Stomach (tissue), 9 donors: ENCODE data around the gene SORCS1. TPM values are rescaled to one million over a fixed set of nuclear protein-coding genes. Genes with fewer than 3 reads are reported as not detected.

Source experiments
- DNase-seq, 2 donors: peaks; one replicate each; pipeline versions ENCODE4 v3.0.0 to v3.0.0-alpha.2; 2013 to 2019
- H3K27ac ChIP-seq, 5 donors: fragments of 200-600 bp in 4 of 5; sonication (generic) in 4 of 5; one replicate each; pipeline ENCODE4 v1.5.1; 2013 to 2019; ENCODE audit warnings: mild to moderate bottlenecking in 1 of 5, moderate library complexity in 1 of 5
- H3K27me3 ChIP-seq, 3 donors: fragments of 200-600 bp; sonication (generic); one replicate each; pipeline ENCODE4 v1.5.1; 2017 to 2019; ENCODE audit warnings: mixed run types in 1 of 3
- H3K36me3 ChIP-seq, 4 donors: fragments of 200-600 bp; sonication (generic); 1 replicate in 3 of 4; 2 replicates in 1 of 4; pipeline ENCODE4 v1.5.1; 2016 to 2019
- H3K4me1 ChIP-seq, 4 donors: fragments of 200-600 bp; sonication (generic); one replicate each; pipeline ENCODE4 v1.5.1; 2016 to 2019
- H3K4me3 ChIP-seq, 4 donors: fragments of 200-600 bp; sonication (generic) in 3 of 4; one replicate each; pipeline ENCODE4 v1.5.1; 2016 to 2019; ENCODE audit warnings: mild to moderate bottlenecking in 1 of 4
- H3K9me3 ChIP-seq, 4 donors: fragments of 200-600 bp; sonication (generic); one replicate each; pipeline ENCODE4 v1.5.1; 2016 to 2019
- CTCF ChIP-seq, 7 experiments: fragments of 450-650 bp in 4 of 7; fragments of 200-600 bp in 3 of 7; sonication (generic) in 3 of 7; IDR thresholded peaks; one replicate each; pipeline ENCODE4 v1.5.1; 2016 to 2019; ENCODE audit warnings: antibody characterized with exemption in 7 of 7, control low read depth in 2 of 7, mild to moderate bottlenecking in 1 of 7
- EP300 ChIP-seq: sonication (generic); formaldehyde crosslinking; IDR thresholded peaks from one replicate; pipeline ENCODE4 v1.6.1; 2017; ENCODE audit warnings: antibody characterized with exemption
- POLR2A ChIP-seq, 4 donors: fragments of 450-650 bp; IDR thresholded peaks; one replicate each; pipeline ENCODE4 v1.6.1; 2016; ENCODE audit warnings: antibody characterized with exemption in 4 of 4, control low read depth in 2 of 4, mild to moderate bottlenecking in 1 of 4, moderate library complexity in 1 of 4
- POLR2AphosphoS5 ChIP-seq, 3 donors: sonication (generic); formaldehyde crosslinking; IDR thresholded peaks; one replicate each; pipeline ENCODE4 v1.6.1; 2016; ENCODE audit warnings: antibody characterized with exemption in 3 of 3
- WGBS, 5 donors: extraction: QIAGEN DNeasy Blood & Tissue Kit in 3 of 5; methylation state at CpG; one replicate each; pipeline versions ENCODE4 v1.1.5 to v1.1.7; 2013 to 2018; 5-methylcytosine and 5-hydroxymethylcytosine counted together
- intact Hi-C: fragments of 100-400 bp; cut with DNase I; formaldehyde crosslinking; loops from one replicate; pipeline ENCODE4 v1.15.1; 2023; ENCODE audit warnings: low total_unique reads
- polyA plus RNA-seq, 3 donors: library from polyadenylated mRNA; stranded (reverse); fragments of 200-250 nt; gene quantifications; one replicate each; pipeline ENCODE4 v1.2.3, GENCODE V29; 2013
- total RNA-seq, 5 donors: library from RNA; depleted of rRNA; stranded (reverse); fragments of >200 nt; gene quantifications; one replicate each; pipeline versions ENCODE4 v1.1.0 to v1.2.3, GENCODE V29; 2014 to 2016
- donor health status: healthy with polysubstance abuse.
- donor health status: Bipolar disorder and iron deficiency.
- donor health status: healthy.

The SORCS1 gene
- total and polyA plus RNA-seq, 8 donors, result 0.25 to 10.1 (median 0.69) TPM

- H3K36me3 ChIP-seq, result no peaks in the 10 kb centered on the region
- H3K4me3 ChIP-seq, result no peak overlapping the region
- H3K27ac ChIP-seq, result no peak overlapping the region
- peaks cover 0 to 12% (median 0%) of the 10 kb centered on the region in 3 donors for H3K27me3 ChIP-seq
- TF ChIP-seq CTCF (IDR thresholded peaks at IDR 0.05) (no peak), POLR2AphosphoS5 (IDR thresholded peaks at IDR 0.05) (no peak), EP300 (no peak)
- H3K9me3 ChIP-seq, result no peaks in the 10 kb centered on the region
- H3K4me1 ChIP-seq, result no peaks in the 10 kb centered on the region
- 39 to 66% (median 50%) methylated on average over 5 of the region's 5 CpGs for WGBS, 5 donors
- DNase-seq, result no peak
- intact Hi-C loops, result no loop called here
Observed at GRCh38 chr10:106570268-106570667, 594.2 kb downstream of the SORCS1 start.

GRCh38 chr10:106567629-106568028, 596.9 kb downstream of the SORCS1 start:
- H3K36me3 ChIP-seq, result no peaks in the 10 kb centered on the region
- no peaks in the 10 kb centered on the region for H3K9me3 ChIP-seq
- no peak for DNase-seq
- intact Hi-C loops, result no loop called here
- H3K4me3 ChIP-seq, result no peak overlapping the region
- no peak overlapping the region for H3K27ac ChIP-seq
- WGBS, 5 donors, result 87 to 90% (median 90%) methylated on average over 4 of the region's 4 CpGs
- TF ChIP-seq POLR2AphosphoS5 (IDR thresholded peaks at IDR 0.05) (no peak), CTCF (IDR thresholded peaks at IDR 0.05) (no peak), POLR2A (IDR thresholded peaks at IDR 0.05) (no peak), EP300 (no peak)
- H3K4me1 ChIP-seq, result no peaks in the 10 kb centered on the region
- peaks cover 0 to 8% (median 0%) of the 10 kb centered on the region in 3 donors for H3K27me3 ChIP-seq

GRCh38 chr10:106566873-106567272, 597.6 kb downstream of the SORCS1 start:
- Histone ChIP-seq H3K36me3 (no peaks in the 10 kb centered on the region), H3K27ac (no peak overlapping the region), H3K9me3 (no peaks in the 10 kb centered on the region), H3K4me3 (no peak overlapping the region), H3K27me3 (peaks cover 0 to 3% (median 0%) of the 10 kb centered on the region in 3 donors), H3K4me1 (no peaks in the 10 kb centered on the region)
- no peak for TF ChIP-seq POLR2A (IDR thresholded peaks at IDR 0.05)
- no peak for TF ChIP-seq EP300
- no peak for TF ChIP-seq CTCF (IDR thresholded peaks at IDR 0.05)
- no peak for TF ChIP-seq POLR2AphosphoS5 (IDR thresholded peaks at IDR 0.05)
- DNase-seq, result peak in 1 of 2 donors; percentile 65
- intact Hi-C loops, result no loop called here
- WGBS, 5 donors, result 64 to 79% (median 70%) methylated on average over 3 of the region's 3 CpGs

GRCh38 chr10:106565546-106565945, 599.0 kb downstream of the SORCS1 start:
- intact Hi-C loops, result no loop called here

More at GRCh38 chr10:106565546-106565945, 599.0 kb downstream of the SORCS1 start:
- H3K9me3 ChIP-seq, result no peaks in the 10 kb centered on the region
- no peaks in the 10 kb centered on the region for H3K4me1 ChIP-seq
- DNase-seq, result no peak
- no peak for TF ChIP-seq POLR2AphosphoS5 (IDR thresholded peaks at IDR 0.05)
- TF ChIP-seq CTCF (IDR thresholded peaks at IDR 0.05), result no peak
- no peak for TF ChIP-seq EP300
- no peak for TF ChIP-seq POLR2A (IDR thresholded peaks at IDR 0.05)
- no peak overlapping the region for H3K4me3 ChIP-seq
- no peaks in the 10 kb centered on the region for H3K36me3 ChIP-seq
- no peak overlapping the region for H3K27ac ChIP-seq
- H3K27me3 ChIP-seq, result peaks cover 0 to 3% (median 0%) of the 10 kb centered on the region in 3 donors
- WGBS, 5 donors, result 79 to 95% (median 91%) methylated on average over 3 of the region's 3 CpGs
